Stimulated activated CD8-positive, alpha-beta memory T cell treated with anti-CD3 and anti-CD28 coated beads, Interleukin-7, amount 100 ng/mL, for 4 hours (primary cell): ENCODE measurements around the gene DPF1.

Experiments
- DNase-seq, 2 donors: peaks; one replicate each; pipeline ENCODE4 v3.0.0-alpha.2; 2020; ENCODE audit warnings: low read depth in 2 of 2

The DPF1 gene

DNA sequence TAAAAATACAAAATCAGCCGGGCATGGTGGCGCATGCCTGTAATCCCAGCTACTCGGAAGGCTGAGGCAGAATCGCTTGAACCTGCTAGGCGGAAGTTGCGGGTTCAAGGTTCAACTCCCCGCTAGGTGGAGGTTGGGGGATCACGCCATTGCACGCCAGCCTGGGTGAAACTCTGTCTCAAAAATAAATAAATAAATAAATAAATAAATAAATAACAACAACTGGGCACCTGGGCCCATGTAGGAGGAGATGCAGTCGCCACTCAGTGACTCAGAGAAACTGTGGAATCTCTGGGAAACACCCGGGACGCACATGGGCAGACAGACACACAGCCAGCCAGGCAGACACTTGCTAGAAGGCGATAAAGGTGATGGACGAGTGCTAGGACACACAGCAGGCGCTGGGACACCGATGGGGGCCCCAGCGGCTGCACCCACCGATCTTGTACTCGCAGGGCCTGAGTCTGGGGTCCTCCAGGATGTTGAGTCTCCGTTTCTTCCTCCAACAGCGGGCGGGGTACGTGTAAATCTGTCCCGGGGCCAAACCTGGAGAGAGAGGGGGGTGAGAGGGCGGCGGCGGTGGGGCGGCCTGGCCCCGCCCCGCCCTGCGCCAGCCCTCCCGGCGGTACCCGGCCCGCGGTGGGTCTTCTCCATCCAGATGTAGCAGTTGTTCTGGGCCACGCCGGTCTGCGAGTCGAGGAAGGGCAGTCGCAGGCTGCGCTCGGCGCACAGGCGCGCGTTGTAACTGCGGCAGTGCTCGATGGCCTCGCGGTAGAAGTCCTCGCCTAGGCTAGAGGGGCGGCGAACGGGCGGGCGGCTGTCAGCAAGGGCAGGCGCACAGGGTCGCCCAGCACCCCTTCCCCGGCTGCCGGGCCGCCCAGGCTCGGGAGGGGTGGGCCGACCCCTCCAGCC lies 1.8 kb downstream of the DPF1 start:
- DNase-seq: no peak

DNA sequence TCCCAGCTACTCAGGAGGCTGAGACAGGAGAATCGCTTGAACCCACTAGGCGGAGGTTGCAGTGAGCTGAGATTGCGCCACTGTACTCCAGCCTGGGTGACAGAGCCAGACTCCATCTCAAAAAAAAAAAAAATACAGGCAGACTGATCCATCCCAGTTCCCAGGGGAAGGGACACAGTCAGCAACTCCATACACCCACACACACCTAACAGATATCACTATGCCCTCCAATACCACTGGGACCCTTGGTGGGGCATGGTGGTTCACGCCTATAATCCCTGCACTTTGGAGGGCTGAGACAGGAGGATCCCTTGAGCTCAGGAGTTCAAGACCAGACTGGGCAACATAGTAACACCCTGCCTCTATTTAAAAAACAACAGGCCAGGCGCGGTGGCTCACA lies 2.6 kb downstream of the DPF1 start:
- DNase-seq: no peak

DNA sequence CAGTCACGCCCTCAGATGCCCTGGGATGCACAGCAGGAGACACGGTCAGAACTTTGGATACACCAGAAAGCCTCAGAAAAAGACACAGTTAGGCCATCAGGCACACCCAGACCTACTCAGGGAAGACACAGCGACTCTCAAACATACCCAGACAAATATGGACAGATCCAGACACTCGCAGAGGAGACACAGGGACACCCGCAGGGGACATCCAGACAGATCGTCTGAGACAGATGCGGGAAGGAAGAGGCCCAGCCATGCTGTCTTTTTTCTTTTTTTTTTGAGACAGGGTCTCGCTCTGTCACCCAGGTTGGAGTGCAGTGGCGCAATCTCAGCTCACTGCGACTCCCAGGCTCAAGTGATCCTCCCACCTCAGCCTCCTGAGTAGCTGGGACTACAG lies 4.8 kb downstream of the DPF1 start:
- no peak for DNase-seq

DNA sequence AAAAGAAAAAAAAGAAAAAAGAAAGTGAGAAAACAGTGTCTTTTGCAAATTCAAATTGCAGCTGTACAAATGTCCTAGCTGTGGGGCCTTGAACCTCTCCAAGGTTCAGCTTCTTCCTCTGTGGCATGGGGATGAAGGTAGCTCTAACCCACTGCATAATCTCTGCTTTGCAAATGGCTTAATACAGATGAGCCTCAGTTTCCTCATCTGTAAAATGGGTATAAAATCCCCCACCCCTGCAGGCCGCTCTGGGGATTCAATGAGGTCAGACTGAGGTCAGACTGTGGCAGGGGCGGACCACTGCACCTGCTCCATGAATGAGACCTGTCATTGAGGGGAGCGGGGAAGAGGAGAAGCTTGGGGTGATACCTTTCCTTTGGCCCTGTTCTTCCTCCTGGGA lies 5.8 kb downstream of the DPF1 start:
- no peak for DNase-seq

DNA sequence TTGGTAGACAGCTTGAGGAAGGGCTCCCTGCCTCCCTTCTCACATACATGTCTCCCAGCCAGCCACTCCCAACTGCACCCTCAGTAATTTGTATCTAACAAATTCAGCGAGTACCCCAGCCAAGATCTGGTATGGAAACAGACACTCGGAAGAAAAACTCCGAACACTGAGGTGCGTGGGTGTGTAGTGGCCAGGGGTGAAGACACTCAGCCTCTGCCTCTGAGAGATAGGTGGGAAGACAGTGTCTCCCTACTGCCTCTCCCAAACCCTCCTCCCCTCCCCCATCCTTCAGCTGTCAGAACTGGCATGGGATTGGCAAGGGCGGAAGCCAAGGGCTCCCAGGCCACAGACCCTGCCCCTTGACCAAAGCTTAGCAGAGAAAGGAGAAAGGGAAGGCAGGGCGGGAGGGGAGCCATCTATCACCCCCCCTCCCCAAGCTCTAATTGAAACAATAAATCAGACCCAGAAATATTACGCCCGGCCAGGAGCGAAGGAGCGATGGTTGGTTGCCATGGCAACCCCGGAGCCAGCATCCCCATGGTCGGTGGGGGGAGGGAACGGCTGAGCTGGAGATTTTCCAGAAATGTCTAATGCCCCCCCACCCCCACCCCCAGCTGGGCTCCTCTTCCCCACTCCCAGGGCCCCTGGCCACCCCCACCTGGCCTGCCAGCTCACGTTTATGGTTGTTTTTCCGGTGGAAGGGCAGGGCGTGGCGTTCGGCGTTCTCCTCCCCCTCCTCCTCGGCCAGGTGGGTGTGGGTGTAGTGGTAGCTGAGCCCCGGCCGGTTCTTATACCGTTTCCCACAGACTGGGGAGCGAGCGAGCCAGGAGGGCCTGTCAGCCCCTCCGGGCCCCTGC lies 7.0 kb downstream of the DPF1 start:
- no peak for DNase-seq

DNA sequence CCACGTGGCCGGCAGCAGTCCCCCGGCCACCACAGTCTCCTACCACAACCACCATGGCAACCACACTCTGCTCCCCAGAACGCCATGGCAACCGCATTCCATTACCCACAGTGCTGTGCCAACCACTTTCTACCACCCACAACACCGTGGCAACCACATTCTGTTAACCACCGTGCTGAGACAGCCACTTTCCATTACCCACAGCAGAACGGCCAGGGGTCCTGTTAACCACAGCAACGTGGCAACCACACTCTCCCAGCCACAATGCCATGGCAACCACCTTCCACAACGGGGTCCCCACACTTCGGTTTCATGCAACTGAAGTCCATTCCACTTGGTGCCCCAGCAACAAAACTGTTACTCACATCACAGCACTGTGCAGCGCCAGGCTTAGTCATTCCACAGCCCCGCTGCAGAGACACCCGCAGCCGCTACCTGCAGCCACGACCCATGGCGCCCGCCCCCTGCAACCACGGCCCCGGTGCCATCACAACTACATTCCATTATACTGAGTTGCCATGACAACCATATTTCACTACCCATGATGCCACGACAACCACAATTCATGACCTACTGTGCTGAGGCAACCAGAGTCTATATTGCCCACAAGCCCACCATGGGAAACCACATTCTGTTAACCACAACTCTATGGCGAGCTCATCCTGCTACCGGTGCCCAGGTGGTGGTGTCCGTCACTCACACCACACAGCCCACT lies 10.0 kb downstream of the DPF1 start:
- peak; percentile 29 to 61 for DNase-seq

DNA sequence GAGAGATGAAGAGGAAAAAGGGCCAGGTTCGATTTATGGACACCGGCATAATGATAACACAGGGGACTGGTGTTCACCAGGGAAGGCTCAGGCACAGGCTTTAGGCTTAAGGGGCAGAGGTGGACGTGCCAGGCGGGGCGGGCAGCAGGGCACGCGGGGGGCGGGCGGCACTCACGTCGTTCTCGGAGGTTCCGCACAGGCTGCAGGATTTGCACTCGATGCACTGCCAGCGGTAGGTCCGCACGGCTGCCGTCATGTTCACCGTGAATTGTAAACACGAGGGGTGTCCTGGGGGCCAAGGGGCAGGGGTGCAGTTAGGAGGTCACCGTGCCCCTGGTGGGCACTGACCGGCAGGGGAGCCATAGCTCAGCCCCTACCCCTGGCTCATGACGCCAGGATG lies 10.6 kb downstream of the DPF1 start:
- no peak for DNase-seq

DNA sequence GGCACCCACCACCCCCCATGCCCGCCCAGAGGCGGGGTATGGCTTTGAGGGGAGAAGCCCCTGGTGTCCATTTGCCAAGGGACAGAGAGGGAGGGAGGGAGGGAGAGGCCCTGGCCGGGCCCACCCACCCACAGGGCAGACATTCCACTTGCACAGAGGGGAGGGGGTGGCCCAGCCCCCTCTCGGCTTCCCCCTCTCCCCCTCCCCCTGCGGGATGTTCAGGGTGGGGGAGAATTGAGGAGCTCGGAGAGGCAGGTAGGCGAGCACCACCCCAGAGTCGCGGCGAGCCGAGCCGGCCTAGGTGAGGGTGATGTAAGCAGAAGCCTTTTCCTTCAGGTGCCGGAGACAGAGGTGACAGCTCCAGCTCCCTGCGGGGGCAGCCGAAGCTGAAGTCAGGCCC lies 12.3 kb downstream of the DPF1 start:
- no peak for DNase-seq

DNA sequence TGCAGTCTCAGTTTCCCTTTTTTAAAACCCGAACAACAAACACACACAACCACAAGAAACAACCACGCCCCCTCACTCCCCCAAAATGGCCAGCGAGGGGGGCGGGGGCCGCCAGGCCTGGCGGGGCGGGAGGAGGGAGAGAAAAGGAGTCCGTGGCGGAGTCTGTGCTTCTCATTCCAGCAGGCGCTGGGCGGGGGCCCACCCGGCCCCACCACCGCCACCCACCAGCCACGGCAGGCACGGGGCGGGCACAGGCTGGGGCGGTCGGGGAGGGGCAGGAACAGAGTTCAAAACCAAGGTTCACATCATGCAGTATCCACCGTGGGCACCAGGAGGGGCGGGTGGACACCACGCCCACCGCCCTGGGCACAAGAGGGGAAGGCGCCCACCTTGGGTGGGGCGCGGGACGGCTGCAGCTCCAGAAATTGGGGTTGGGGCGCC lies 12.9 kb downstream of the DPF1 start:
- DNase-seq: no peak

DNA sequence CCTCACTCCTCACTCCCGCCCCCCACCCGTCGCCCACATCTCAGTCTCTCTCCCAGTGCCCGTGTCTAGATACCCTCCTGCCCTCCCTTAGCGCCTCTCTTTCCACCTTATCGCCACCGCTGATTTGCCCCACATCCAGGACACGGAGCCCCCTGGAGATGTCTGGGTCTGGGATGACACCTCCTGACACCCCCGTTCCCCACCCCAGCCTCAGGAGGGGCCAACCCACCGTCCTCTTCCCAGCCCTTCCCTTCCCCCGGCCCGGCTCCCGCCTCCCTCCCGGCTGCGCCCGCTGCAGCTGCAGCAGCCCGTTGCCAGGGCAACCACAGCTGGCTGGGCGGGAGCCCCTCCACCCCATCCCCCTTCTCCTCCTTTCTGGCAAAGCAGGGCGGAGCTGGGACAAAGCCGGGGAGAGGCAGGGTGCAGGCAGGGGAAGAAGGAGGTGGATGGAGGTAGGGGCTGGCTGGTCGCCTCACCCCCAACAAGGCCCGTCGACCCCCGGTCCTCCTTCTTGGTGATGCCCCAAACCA lies 13.5 kb downstream of the DPF1 start:
- DNase-seq: no peak

DNA sequence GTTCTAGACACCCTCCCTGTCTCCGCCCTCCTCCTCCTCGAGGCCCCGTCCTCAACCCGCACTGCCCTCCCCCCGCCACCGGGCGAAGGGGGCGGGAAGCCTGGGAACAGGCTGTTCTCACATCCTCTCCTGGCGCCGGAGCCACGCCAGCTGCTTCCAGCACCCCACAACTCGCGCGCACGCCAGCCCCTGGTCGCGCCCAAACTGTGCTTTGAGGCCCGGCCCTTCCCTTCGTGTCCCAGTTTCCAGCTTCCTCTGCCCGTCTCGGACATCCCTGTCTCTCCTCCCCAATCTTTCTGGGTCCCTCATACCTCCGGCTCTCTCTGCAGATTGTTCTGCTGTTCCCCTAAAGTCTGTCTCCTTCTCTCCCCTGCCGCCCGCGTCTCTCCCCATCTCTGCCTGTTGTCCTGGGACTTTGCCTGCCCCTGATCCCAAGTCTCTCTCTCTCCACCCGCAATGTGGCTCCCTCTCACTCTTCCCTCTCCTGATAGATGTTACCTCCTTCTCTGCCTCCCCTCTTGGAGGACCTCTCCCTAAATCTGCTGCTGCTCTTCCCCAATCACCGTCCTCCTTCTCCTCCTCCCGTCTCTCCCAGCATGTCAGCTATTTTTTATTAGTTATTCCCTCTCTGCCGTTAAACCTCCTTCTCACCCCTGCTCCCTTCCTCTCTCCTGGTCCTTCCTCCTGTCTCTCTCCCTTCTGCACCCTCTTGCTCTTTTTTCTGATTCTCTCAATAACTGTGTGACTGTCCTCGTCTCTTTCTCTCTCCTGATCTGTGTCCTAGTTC lies 14.2 kb downstream of the DPF1 start:
- DNase-seq: no peak

DNA sequence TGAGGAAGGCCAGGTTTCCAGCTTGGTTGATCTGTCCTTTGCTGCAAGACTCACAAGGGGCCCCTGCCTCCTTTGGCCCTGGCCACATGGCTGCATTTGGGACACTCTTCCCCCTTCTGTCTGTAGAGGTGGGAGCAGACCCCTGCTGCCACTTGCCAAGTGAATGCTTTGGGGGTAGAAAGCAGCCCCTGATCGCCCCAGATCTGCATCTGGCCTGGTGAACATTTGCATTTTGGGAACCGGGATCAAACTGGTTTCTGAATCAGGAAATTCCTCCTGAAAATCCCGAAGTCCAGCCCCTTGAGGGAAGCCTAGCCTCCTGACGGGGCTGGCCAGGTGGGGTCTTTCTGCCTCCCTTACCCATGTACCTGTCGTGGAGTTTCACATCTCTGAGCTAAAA lies 14.9 kb downstream of the DPF1 start:
- DNase-seq: no peak

DNA sequence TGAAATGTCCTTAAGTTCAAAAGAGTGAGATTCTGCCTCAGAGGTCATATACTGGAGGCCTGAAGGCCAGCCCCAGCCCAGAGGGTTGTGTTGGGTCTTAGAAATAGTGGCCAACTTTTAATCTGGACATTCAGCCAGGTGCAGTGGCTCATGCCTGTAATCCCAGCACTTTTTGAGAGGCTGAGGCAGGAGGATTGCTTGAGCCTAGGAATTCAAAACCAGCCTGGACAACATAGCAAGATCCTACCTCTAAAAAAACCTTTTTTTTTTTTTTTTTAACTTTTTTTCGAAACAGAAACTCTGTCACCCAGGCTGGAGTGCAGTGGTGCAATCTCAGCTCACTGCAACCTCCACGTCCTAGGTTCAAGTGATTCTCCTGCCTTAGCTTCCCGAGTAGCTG lies 15.5 kb downstream of the DPF1 start:
- DNase-seq: no peak

DNA sequence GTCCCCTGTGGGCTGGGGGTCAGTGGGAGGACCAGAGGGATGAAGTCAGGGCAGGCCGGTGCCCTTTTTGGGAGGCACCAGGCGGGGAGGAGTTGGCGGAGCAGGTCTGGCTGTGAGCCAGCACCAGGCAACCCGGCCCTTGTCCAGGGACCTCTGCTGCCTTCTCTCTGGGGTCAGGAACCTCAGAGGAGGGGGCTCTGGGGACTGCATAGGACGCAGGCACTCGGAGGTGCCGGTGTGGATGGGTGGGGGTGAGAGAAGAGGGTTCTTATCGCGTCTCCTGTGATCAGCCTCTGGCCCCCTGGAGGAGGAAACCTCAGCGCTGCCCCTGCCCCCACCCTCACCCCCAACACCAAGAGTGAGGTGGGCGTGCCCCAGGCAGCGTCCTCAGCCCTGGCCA lies 16.5 kb downstream of the DPF1 start:
- DNase-seq: no peak

DNA sequence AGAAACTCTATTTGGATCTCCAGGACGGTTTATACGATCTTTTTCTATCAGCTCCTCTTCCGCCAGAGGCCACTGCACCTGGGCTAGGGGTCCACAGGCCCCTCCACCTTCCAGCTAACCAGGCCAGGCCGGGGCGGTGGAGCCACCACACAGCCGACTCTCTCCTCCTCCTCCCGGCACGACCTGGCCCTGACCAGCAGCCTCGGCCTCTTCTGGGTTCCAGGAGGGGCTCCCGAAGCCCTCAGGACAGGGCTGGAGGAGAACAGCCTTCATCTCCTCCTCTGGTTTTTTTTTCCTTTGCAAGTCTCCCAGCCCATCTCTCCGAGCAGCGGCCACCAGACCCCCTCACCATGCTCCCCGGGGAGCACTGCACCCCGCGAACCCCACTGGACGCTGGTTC lies 17.1 kb downstream of the DPF1 start:
- DNase-seq: no peak

DNA sequence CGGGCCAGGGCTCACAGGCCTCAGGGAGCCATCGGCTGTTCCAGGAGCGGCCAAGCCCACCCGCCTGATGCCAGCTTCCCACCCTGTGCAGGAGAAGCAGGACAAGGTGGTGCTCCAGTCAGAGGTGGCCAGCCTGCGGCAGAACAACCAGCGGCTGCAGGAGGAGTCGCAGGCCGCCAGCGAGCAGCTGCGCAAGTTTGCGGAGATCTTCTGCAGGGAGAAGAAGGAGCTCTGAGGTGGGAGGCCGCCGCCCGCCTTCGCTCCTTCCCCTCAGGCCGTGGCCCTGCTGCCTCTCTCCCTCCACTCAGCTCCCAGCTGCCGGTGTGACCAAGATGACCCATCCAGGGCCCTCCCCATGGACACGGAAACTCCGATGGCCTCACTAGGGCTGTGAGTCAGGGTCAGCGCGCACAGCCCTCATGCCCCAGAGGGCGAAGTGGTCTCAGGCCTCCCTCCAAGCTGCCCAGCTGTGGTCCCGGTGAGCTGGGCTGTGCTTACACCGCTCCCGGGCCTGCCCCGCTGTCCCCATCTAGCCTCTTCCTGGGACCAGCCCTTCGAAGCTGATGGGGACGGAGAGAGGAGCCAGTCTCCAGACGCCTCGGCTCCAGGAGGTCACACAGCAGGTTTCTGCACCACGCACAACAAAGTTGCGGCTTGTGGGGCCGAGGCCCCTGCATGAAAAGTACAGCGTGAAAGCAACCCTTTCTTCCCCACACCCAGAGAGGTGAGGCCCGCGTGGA lies 17.8 kb downstream of the DPF1 start:
- DNase-seq: no peak

DNA sequence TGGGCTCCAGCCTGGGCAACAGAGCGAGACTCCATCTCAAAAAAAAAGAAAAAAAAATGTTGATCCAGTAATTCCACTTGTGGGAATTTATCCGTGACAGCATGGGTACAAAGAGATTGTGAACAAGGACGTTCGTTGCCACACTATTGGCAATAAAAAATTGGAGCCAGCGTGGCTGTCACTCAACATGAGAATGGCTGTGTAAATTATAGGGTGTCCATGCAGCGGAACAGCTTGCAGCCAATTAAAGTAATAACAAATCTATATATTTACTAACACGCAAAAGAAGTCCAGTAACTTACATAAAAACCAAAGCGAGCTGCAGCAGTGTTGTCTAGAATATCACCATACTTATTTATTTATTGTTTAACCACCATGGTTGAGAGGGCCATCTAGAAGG lies 19.3 kb downstream of the DPF1 start:
- DNase-seq: no peak

DNA sequence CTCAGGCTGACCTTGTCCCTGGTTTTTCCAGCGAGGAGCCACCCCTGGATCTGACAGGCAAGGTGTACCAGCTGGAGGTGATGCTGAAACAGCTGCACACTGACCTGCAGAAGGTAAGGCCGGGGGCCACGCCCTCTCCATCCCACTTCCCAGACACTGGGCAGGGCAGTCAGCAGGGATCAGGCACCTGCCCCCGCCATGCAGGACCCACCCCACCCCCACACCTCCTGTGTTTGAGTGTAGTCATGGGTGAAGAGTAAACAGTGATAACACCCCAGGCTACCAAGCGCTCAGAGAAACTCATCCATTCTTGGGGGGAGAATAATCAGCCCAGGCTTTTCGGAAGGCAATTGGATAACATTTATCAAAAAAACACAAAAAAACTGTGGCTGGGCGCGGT lies 19.9 kb downstream of the DPF1 start:
- DNase-seq: no peak

DNA sequence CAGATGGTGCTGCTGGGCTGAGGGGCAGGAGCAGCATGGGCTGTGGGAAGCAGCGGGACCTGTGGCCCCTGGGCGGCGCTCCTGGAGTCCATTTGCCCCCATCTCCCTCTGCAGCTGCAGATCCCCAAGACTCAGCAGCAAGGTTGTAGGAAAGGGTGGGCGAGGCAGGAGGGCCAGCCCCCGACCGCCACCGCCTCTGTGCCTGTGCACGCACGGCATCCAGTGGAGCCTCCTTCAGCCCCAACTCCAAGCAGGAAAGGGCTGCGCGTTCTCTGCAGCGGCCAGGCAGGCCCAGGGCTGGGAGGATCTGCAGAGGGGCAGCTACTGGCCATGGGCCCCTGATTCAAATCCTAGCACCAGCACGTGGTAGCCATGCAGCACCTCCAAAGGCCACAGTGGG lies 20.8 kb downstream of the DPF1 start:
- DNase-seq: no peak

DNA sequence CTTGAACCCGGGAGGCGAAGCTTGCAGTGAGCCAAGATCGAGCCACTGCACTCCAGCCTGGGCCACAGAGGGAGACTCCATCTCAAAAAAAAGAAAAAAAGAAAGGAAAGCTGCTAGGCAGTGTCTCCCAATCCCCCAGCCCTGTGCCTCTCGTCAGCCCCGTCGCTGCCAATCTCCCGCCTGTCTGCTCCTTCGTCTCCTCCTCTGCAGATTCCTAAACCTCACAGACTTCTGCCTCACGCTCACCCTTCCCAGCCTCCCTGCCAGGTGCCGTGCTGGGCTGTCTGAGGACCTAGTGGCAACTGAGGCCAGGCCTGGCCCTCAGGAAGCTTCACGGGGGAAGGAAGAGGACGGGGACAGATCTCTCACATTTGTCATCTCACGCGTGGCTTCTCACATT lies 21.5 kb downstream of the DPF1 start:
- DNase-seq: no peak

DNA sequence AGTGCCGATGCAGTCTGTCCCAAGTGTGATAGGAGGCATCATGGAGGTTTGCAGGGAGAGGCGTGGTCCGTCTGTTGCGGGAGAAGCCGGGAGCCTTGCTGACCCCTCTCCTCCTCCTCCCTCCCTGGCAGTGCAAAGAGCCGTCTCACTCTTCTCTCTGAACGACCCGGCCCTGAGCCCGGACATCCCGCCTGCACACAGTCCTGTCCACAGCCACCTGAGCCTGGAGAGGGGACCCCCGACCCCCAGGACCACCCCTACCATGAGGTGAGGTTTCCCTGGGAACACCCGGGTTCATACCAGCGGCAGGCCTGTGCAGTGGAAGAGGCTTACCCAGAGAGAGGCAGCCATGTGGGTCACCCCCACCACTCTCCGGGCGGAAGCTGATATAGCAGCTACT lies 22.3 kb downstream of the DPF1 start:
- DNase-seq: no peak
